HG03039 (cell line): ENCODE measurements around the gene ABCG4.
"Not testable (repeated sequence)": the region's sequence is repeated elsewhere in the genome, so short reads cannot be mapped to it uniquely, and the experiment has no call there.

Experiments
- ATAC-seq: cut with Tn5 transposase; IDR thresholded peaks from one replicate; pipeline ENCODE4 v1.9.1; 2021; ENCODE audit warnings: mild to moderate bottlenecking, moderate library complexity; ENCODE audit not compliant: unreplicated experiment

The ABCG4 gene

DNA sequence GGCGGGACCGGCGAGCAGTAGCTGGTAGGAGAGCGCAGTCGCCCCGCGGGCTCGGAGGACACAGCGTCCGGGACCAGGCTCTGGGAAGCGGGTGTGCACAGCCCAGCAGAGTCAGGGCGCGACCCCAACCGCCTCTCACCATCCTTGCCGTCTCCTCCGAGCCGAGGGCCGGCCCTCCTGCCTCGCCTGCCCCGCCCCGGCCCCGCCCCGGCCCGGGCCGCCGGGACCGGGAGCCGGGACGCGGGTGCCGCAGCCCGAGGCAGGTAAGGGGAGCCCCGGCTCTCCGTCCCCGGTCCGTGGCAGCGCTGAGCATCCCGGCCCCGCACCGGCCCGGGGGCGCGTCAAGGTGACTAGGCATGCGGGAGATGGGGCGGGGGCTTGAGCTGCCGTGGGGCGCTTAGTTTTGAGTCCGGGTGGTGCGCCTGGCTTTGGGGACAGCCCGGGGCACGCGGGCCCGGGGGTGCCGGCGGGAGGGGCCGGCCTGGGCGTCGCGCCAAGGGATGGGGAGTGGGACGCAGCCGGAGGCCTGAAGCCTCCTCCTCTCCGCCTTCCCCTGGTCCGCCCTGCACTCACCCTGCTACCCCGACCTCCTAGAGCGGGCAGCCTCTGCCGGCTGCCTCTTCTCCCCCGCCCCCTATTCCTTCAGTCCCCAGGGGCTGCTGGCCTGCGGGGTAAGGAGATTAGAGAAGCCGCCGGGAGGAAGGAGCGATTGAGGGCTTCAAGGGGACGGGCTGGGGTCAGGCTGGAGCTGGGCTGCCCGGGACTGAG lies at the start of gene ABCG4:
TSS of gene ABCG4 (plus strand) at position 35 of the 768 bp plus-strand sequence. CDS start 914 bp downstream, outside the sequence.
- ATAC-seq: no peak

GRCh38 chr11:119099711-119100110 lies 49.1 kb upstream of the ABCG4 start:
- ATAC-seq: no peak

DNA sequence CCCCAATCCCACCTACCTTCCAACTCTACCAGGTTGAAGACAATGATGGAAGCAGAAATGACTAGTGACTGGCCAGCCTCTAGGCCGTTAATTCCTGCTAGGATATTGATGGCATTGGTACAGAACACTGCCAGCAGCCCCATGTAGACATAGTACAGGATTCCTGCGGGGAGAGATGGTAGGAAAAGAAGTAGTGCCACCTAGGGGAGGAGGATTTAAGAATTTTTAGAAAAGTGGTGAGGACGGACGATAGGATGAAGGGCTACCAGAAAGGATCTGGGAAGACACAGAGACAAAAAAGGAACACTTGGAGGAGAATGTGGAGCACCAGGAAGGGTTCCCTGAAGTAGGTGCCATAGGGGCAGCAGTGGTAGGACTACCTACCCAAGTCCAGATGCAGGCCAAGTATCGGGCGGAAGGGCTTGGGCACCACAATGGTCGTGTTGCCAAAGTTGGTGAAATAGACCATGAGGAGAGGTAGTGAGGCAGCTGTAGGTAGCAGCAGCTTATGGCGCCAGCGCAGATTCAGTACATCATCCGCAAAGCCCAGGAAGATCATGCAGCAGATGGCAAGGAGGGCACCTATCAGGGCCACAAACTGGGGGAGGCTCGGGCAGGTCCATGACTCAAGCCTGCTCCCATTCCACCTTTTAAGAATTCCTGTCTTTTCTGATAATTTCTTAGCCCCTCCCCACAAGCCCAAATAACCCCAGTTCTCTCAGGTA lies 48.4 kb upstream of the ABCG4 start:
- no peak for ATAC-seq

GRCh38 chr11:119100994-119101758 lies 47.7 kb upstream of the ABCG4 start:
- ATAC-seq: peak; percentile 2

DNA sequence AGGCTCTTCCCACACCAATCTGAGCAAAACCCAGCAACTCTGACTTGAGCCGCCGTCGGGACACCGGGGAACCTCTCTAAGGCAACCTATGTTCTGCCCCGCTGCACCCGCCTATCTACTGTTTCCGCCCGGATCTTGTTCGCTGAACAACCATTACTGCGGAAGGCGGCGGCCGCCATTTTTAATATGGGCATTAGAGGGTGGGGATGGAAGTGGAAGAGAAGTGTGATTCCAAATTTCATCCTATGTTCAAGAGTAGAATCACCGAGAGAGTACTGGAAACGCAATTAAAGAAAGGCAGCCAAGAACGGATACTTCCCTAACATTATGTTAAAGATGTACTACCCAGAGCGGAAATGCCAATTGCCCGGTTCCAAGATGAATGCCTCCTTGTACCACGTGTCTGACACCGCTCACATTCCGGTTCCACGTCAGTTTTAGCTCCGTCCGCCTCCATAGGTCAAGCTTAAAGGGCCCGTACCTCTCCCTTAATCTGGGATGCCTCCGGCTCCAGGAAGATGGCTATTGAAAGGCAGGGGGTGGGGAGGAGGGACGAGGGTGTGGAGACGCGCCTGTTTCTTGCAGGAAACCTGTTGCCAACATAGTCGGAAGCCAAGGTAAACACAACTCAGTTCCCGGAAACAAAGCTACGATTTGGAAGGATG lies 47.0 kb upstream of the ABCG4 start, which contains the start of gene DPAGT1:
TSS of gene DPAGT1 (minus strand) at position 95 of the 665 bp plus-strand sequence. CDS start 198 bp downstream, outside the sequence.
- peak; percentile 64 for ATAC-seq

- ATAC-seq: not testable (repeated sequence)
Observed at GRCh38 chr11:119103161-119103664, 45.6 kb upstream of the ABCG4 start.

- ATAC-seq: no peak
Observed at GRCh38 chr11:119103793-119104192, 45.1 kb upstream of the ABCG4 start.

GRCh38 chr11:119106564-119107537 lies 42.0 kb upstream of the ABCG4 start, which contains the start of gene C2CD2L:
Gene C2CD2L (plus strand): TSS chr11:119107344. CDS start chr11:119107742, 398 bp downstream.
- ATAC-seq: peak; percentile 70

GRCh38 chr11:119107538-119108145 lies 41.2 kb upstream of the ABCG4 start:
- ATAC-seq: peak; percentile 18

- no peak for ATAC-seq
Observed at GRCh38 chr11:119108146-119108856, 40.6 kb upstream of the ABCG4 start.

GRCh38 chr11:119108857-119109221 lies 40.0 kb upstream of the ABCG4 start:
- no peak for ATAC-seq

DNA sequence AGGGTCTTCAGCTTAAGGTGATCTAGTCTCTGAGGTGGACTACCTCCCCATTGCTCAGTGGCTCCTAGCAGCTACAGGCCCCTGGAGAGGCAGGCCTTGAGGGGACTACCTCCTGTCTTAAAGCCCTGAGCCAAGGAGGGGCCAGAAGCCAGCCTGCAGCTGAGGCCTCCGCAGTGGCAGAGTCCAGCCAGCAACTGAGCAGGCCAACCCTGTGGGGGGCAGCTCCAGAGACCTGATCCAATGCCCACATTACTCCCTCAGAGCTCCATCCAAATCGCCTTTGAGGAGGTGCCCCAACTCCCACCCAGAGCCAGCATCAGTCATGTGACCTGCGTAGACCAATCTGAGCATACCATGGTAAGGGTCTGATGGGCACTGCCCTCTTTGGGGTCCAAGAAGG lies 39.0 kb upstream of the ABCG4 start:
- ATAC-seq: no peak

- no peak for ATAC-seq
Observed at GRCh38 chr11:119110439-119110838, 38.4 kb upstream of the ABCG4 start.

GRCh38 chr11:119111361-119111925 lies 37.4 kb upstream of the ABCG4 start:
- ATAC-seq: no peak

- ATAC-seq: no peak
Observed at GRCh38 chr11:119112314-119113020, 36.4 kb upstream of the ABCG4 start.

GRCh38 chr11:119113716-119114115 lies 35.1 kb upstream of the ABCG4 start:
- ATAC-seq: no peak

GRCh38 chr11:119114351-119114750 lies 34.5 kb upstream of the ABCG4 start:
- no peak for ATAC-seq
